Measurements from ENCODE around the gene TNFRSF9. TPM values are rescaled to one million over a fixed set of nuclear protein-coding genes. Genes with fewer than 3 reads are reported as not detected.
A peak's percentile ranks its signal among the peaks of the same experiment; 100 is the strongest.
"Not testable (repeated sequence)": the region's sequence is repeated elsewhere in the genome, so short reads cannot be mapped to it uniquely, and the experiment has no call there.

The TNFRSF9 gene
- total RNA-seq, 5 donors from 2014 or later (not counting 1 experiment from before 2014, with no cell fraction given), result 0.59 to 4.3 (median 0.88) TPM

DNA sequence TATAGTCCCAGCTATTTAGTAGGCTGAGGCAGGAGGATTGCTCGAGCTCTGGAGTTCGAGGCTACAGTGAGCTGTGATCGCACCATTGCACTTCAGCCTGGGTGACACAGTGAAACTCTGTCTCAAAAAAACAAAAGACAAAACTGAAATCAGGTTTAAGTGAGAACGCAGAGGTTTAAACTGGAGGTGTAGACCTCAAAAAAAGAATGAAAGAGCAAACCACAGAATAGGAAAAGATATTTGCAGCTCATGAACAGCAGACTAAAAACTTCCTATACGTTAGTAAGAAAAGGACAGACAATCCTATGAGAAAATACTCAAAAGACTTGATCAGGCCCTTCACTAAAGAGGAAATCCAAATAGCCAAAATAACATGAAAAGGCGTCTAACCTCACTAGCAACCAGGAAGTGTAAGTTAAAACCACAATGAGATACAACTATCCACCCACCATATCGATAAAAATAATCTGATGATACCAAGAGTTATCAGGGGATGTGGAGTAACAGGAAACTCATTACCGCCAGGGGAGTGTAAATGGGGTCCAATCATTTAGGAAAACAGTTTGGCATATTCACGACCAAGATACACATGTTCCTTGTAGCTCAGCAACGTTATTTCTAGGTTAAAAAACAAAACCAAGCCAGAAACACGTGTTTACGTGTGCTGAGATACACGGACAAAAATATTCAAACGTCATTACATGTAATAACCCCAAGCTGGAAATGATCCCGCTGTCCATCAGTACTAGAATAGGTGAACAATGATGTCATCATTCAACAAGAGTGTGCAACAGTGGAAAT, 9.8 kb downstream of the TNFRSF9 start:
- peak overlapping the region; percentile 63 for H3K27ac ChIP-seq (ENCODE audit: low read length)
- H3K4me3 ChIP-seq (ENCODE audit: control insufficient read depth in 1 of 2, extremely low read depth in 1 of 2, low read length in 1 of 2), result peak overlapping the region in 1 of 2 donors; percentile 3
- ATAC-seq (replicated peaks in 1 of 4), result peak; percentile 58 to 75 (median 65)

DNA sequence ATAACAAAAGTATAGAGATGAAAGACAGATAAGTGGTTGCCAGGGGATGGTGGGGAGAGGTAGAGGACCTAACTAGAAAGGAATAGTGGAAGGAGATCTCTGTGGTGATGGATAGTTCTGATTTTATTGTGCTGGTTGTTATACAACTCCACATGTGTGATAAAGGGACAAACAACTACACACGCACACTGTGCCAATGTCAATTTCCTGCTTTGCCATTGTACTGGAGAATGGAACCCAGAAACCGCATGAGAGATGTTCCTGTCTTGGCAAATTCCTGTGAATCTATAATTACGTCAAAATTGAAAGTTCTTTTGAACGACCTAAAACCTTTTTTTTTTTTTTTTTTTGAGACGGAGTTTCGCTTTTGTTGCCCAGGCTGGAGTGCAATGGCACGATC, 11.0 kb downstream of the TNFRSF9 start:
- DNase-seq (peak in 1 of 35 experiments; percentile 61), ATAC-seq (replicated peaks in 1 of 4) (peak in 1 of 4 experiments; percentile 40)
- peaks cover 0 to 4% of the 10 kb centered on the region in 2 donors for H3K27me3 Mint-ChIP-seq
- H3K9me3 Mint-ChIP-seq, result no peaks in the 10 kb centered on the region
- Histone ChIP-seq H3K27ac (ENCODE audit: low read length) (peak overlapping the region; percentile 18), H3K4me1 (ENCODE audit: control insufficient read depth in 1 of 2, extremely low read depth in 1 of 2, insufficient read depth in 2 of 2, low read length in 2 of 2) (peaks cover 8 to 21% of the 10 kb centered on the region in 2 experiments), H3K4me3 (ENCODE audit: control insufficient read depth in 1 of 2, extremely low read depth in 1 of 2, low read length in 1 of 2) (peak overlapping the region in 1 of 2 donors; percentile 6), H3K9me3 (no peaks in the 10 kb centered on the region), H3K27me3 (replicated peaks in 1 of 2; ENCODE audit: control insufficient read depth in 2 of 2, extremely low read depth in 1 of 2, insufficient read depth in 2 of 2, low read length in 1 of 2) (no peaks in the 10 kb centered on the region), H3K36me3 (ENCODE audit: control insufficient read depth in 2 of 2, extremely low read depth in 1 of 2, insufficient read depth in 1 of 2, low read length in 1 of 2) (no peaks in the 10 kb centered on the region)
- no peaks in the 10 kb centered on the region for H3K36me3 Mint-ChIP-seq
- peak overlapping the region; percentile 40 to 68 for H3K27ac Mint-ChIP-seq
- peaks cover 26 to 30% (median 27%) of the 10 kb centered on the region in 3 donors for H3K4me1 Mint-ChIP-seq
- no CpG with 5 or more reads among the region's 7 CpGs for WGBS (ENCODE audit: insufficient coverage)
- H3K4me3 Mint-ChIP-seq, result peak overlapping the region; percentile 31 to 72 (median 43)
- POLR2A ChIA-PET, result no interaction called here
- CTCF ChIA-PET, result no interaction called here

More for the DNA sequence above, 9.8 kb downstream of the TNFRSF9 start:
- Mint-ChIP-seq H3K27me3 (peaks cover 0 to 11% of the 10 kb centered on the region in 2 donors), H3K4me3 (peak overlapping the region; percentile 41 to 72 (median 60)), H3K9me3 (no peaks in the 10 kb centered on the region), H3K36me3 (no peaks in the 10 kb centered on the region), H3K27ac (peak overlapping the region; percentile 84 to 88), H3K4me1 (peaks cover 26 to 30% (median 27%) of the 10 kb centered on the region in 3 donors)
- Histone ChIP-seq H3K36me3 (ENCODE audit: control insufficient read depth in 2 of 2, extremely low read depth in 1 of 2, insufficient read depth in 1 of 2, low read length in 1 of 2) (no peaks in the 10 kb centered on the region), H3K9me3 (no peaks in the 10 kb centered on the region), H3K27me3 (replicated peaks in 1 of 2; ENCODE audit: control insufficient read depth in 2 of 2, extremely low read depth in 1 of 2, insufficient read depth in 2 of 2, low read length in 1 of 2) (no peaks in the 10 kb centered on the region), H3K4me1 (ENCODE audit: control insufficient read depth in 1 of 2, extremely low read depth in 1 of 2, insufficient read depth in 2 of 2, low read length in 2 of 2) (peaks cover 8 to 22% of the 10 kb centered on the region in 2 experiments)
- CTCF ChIA-PET, result interaction anchor here in 1 of 2 donors (0.6 kb wide), 1 partner anchor 16 kb away, joined by 4 read pairs; no protein-coding TSS in a partner anchor
- POLR2A ChIA-PET, result interaction anchor here in 1 of 2 donors (0.6 to 1.0 kb wide), 2 partner anchors 9 to 1063 kb away, joined by 3 to 4 read pairs; partner anchors contain the start of gene TNFRSF9
- DNase-seq, result peak in 2 of 35 experiments; percentile 26 to 67
- WGBS (ENCODE audit: insufficient coverage), result 26% methylated on average over 4 of the region's 15 CpGs

DNA sequence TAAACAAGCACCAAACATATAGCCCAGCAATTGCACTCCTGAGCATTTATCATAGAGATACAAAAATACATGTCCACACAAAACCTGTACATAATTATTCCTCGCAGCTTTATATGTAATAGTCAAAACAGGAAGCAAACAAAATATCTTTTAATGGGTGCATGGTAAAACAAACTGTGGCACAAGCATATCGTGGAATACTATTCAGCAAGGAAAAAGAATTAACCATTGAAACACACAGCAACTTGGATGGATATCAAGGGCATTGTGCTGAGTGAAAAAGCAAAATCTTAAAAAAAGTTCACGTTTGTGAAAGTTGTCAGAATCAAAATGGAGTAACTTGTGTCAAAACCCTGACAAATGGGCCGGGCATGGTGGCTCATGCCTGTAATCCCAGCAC, 12.4 kb downstream of the TNFRSF9 start:
- Mint-ChIP-seq H3K27ac (no peak overlapping the region), H3K9me3 (no peaks in the 10 kb centered on the region), H3K4me1 (peaks cover 26 to 30% (median 27%) of the 10 kb centered on the region in 3 donors), H3K27me3 (peaks cover 0 to 4% of the 10 kb centered on the region in 2 donors), H3K4me3 (no peak overlapping the region), H3K36me3 (no peaks in the 10 kb centered on the region)
- H3K4me1 ChIP-seq (ENCODE audit: control insufficient read depth in 1 of 2, extremely low read depth in 1 of 2, insufficient read depth in 2 of 2, low read length in 2 of 2), result peaks cover 8 to 21% of the 10 kb centered on the region in 2 experiments
- 93% methylated on average over 2 of the region's 4 CpGs for WGBS (ENCODE audit: insufficient coverage)
- no peak overlapping the region for H3K27ac ChIP-seq (ENCODE audit: low read length)
- POLR2A ChIA-PET, result no interaction called here
- no peak overlapping the region for H3K4me3 ChIP-seq (ENCODE audit: control insufficient read depth in 1 of 2, extremely low read depth in 1 of 2, low read length in 1 of 2)
- CTCF ChIA-PET, result interaction anchor here in 1 of 2 donors (0.6 kb wide), 1 partner anchor 113 kb away, joined by 3 read pairs; no protein-coding TSS in a partner anchor
- H3K36me3 ChIP-seq (ENCODE audit: control insufficient read depth in 2 of 2, extremely low read depth in 1 of 2, insufficient read depth in 1 of 2, low read length in 1 of 2), result no peaks in the 10 kb centered on the region
- ATAC-seq (replicated peaks in 1 of 4) (no peak), DNase-seq (no peak)
- no peaks in the 10 kb centered on the region for H3K27me3 ChIP-seq (replicated peaks in 1 of 2; ENCODE audit: control insufficient read depth in 2 of 2, extremely low read depth in 1 of 2, insufficient read depth in 2 of 2, low read length in 1 of 2)
- H3K9me3 ChIP-seq, result no peaks in the 10 kb centered on the region

DNA sequence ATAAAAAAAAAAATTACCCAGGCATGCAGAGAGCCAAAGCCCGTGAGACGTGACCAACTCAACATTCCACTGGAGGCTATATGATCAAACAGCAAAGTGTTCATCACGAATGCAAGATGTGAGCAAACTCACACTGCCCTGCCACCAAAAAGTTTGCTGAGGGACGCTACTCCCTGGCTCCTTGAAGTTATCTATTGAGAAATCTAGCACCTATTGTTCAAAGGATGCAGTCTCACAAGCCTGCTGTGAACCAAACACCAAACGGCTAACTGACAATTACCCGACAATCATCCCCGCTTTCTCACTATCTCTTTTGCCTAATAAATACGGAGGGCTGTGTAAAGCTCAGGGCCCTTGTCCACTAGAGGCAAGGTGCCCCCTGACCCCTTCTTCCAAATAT, 13.6 kb downstream of the TNFRSF9 start:
- H3K9me3 ChIP-seq; H3K36me3 Mint-ChIP-seq; H3K36me3 ChIP-seq (ENCODE audit: control insufficient read depth in 2 of 2, extremely low read depth in 1 of 2, insufficient read depth in 1 of 2, low read length in 1 of 2); H3K27ac Mint-ChIP-seq; H3K27me3 Mint-ChIP-seq; H3K27me3 ChIP-seq (replicated peaks in 1 of 2; ENCODE audit: control insufficient read depth in 2 of 2, extremely low read depth in 1 of 2, insufficient read depth in 2 of 2, low read length in 1 of 2); H3K27ac ChIP-seq (ENCODE audit: low read length); H3K9me3 Mint-ChIP-seq; CTCF ChIA-PET; ATAC-seq (replicated peaks in 1 of 4); POLR2A ChIA-PET; H3K4me3 Mint-ChIP-seq; H3K4me3 ChIP-seq (ENCODE audit: control insufficient read depth in 1 of 2, extremely low read depth in 1 of 2, low read length in 1 of 2): not testable (repeated sequence)
- H3K4me1 ChIP-seq (ENCODE audit: control insufficient read depth in 1 of 2, extremely low read depth in 1 of 2, insufficient read depth in 2 of 2, low read length in 2 of 2), result peaks cover 8 to 21% of the 10 kb centered on the region in 2 experiments
- DNase-seq, result peak in 1 of 35 experiments; percentile 29
- 74% methylated on average over 6 of the region's 8 CpGs for WGBS (ENCODE audit: insufficient coverage)
- H3K4me1 Mint-ChIP-seq, result peaks cover 23 to 29% (median 26%) of the 10 kb centered on the region in 3 donors

DNA sequence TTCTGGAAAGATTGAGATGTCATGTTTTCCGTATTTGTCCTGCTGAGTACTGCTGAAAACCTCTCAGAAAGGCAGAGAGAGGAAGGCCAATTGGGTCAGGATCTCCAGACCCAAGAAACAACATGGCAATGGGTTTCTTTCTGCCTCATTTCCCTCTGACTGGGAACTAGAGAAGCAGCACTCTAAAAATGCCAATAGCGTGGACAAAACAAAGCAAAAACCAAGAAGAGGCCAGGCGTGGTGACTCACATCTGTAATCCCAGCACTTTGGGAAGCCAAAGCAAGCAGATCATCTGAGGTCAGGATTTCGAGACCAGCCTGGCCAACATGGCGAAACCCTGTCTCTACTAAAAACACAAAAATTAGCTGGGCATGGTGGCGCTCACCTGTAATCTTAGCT, 18.3 kb downstream of the TNFRSF9 start:
- Histone ChIP-seq H3K4me3 (ENCODE audit: control insufficient read depth in 1 of 2, extremely low read depth in 1 of 2, low read length in 1 of 2) (no peak overlapping the region), H3K27ac (ENCODE audit: low read length) (no peak overlapping the region), H3K9me3 (no peaks in the 10 kb centered on the region), H3K4me1 (ENCODE audit: control insufficient read depth in 1 of 2, extremely low read depth in 1 of 2, insufficient read depth in 2 of 2, low read length in 2 of 2) (peaks cover 0 to 1% of the 10 kb centered on the region in 2 experiments), H3K36me3 (ENCODE audit: control insufficient read depth in 2 of 2, extremely low read depth in 1 of 2, insufficient read depth in 1 of 2, low read length in 1 of 2) (no peaks in the 10 kb centered on the region), H3K27me3 (replicated peaks in 1 of 2; ENCODE audit: control insufficient read depth in 2 of 2, extremely low read depth in 1 of 2, insufficient read depth in 2 of 2, low read length in 1 of 2) (no peaks in the 10 kb centered on the region)
- no peak overlapping the region for H3K4me3 Mint-ChIP-seq
- WGBS (ENCODE audit: insufficient coverage), result 95% methylated on average over 6 of the region's 6 CpGs
- ChIA-PET POLR2A (no interaction called here), CTCF (no interaction called here)
- no peaks in the 10 kb centered on the region for H3K36me3 Mint-ChIP-seq
- no peaks in the 10 kb centered on the region for H3K9me3 Mint-ChIP-seq
- ATAC-seq (replicated peaks in 1 of 4) (no peak), DNase-seq (no peak)
- no peaks in the 10 kb centered on the region for H3K27me3 Mint-ChIP-seq
- H3K4me1 Mint-ChIP-seq, result peaks cover 0 to 12% (median 4%) of the 10 kb centered on the region in 3 donors
- no peak overlapping the region for H3K27ac Mint-ChIP-seq

DNA sequence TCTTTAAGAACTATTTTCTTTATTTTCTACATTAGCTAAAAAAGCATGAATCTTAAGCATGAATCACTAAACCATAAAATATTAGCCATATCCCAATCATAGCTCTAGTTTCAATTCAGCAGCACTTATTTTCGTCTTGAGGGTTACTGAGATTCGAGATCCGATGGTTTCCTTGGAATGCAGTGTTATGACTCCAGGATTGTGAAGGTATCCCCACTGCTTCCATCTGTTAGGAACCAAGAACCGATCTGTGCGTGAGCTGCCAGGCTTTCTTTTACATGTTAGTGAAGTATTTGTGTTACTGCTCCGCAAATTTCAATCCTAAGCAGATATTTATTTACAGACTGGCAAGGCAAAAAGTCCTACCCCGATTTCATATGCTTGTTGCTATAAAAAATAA, 18.8 kb downstream of the TNFRSF9 start:
- WGBS (ENCODE audit: insufficient coverage), result no CpG with 5 or more reads among the region's 7 CpGs
- ATAC-seq (replicated peaks in 1 of 4) (no peak), DNase-seq (no peak)
- H3K27me3 ChIP-seq (replicated peaks in 1 of 2; ENCODE audit: control insufficient read depth in 2 of 2, extremely low read depth in 1 of 2, insufficient read depth in 2 of 2, low read length in 1 of 2), result no peaks in the 10 kb centered on the region
- peaks cover 0 to 15% (median 4%) of the 10 kb centered on the region in 3 donors for H3K4me1 Mint-ChIP-seq
- ChIA-PET CTCF (interaction anchor here in 1 of 2 donors (0.5 kb wide), 1 partner anchor 113 kb away, joined by 3 read pairs; no protein-coding TSS in a partner anchor), POLR2A (no interaction called here)
- no peaks in the 10 kb centered on the region for H3K36me3 ChIP-seq (ENCODE audit: control insufficient read depth in 2 of 2, extremely low read depth in 1 of 2, insufficient read depth in 1 of 2, low read length in 1 of 2)
- H3K9me3 ChIP-seq, result no peaks in the 10 kb centered on the region
- H3K4me1 ChIP-seq (ENCODE audit: control insufficient read depth in 1 of 2, extremely low read depth in 1 of 2, insufficient read depth in 2 of 2, low read length in 2 of 2), result no peaks in the 10 kb centered on the region
- H3K9me3 Mint-ChIP-seq, result no peaks in the 10 kb centered on the region
- no peaks in the 10 kb centered on the region for H3K36me3 Mint-ChIP-seq
- no peak overlapping the region for H3K27ac ChIP-seq (ENCODE audit: low read length)
- no peak overlapping the region for H3K4me3 Mint-ChIP-seq
- no peak overlapping the region for H3K27ac Mint-ChIP-seq
- no peak overlapping the region for H3K4me3 ChIP-seq (ENCODE audit: control insufficient read depth in 1 of 2, extremely low read depth in 1 of 2, low read length in 1 of 2)
- H3K27me3 Mint-ChIP-seq, result no peaks in the 10 kb centered on the region

Data from T-cell (primary cell).